C1 segment of cervical spinal cord (tissue), 14 donors: Measurements from ENCODE around the gene CES2.
"Not testable (repeated sequence)": the region's sequence is repeated elsewhere in the genome, so short reads cannot be mapped to it uniquely, and the experiment has no call there.

ENCODE experiments used
- DNase-seq, 14 donors: peaks; one replicate each; lab custom pipeline; 2025; lab: John Stamatoyannopoulos, UW

Gene CES2

DNA sequence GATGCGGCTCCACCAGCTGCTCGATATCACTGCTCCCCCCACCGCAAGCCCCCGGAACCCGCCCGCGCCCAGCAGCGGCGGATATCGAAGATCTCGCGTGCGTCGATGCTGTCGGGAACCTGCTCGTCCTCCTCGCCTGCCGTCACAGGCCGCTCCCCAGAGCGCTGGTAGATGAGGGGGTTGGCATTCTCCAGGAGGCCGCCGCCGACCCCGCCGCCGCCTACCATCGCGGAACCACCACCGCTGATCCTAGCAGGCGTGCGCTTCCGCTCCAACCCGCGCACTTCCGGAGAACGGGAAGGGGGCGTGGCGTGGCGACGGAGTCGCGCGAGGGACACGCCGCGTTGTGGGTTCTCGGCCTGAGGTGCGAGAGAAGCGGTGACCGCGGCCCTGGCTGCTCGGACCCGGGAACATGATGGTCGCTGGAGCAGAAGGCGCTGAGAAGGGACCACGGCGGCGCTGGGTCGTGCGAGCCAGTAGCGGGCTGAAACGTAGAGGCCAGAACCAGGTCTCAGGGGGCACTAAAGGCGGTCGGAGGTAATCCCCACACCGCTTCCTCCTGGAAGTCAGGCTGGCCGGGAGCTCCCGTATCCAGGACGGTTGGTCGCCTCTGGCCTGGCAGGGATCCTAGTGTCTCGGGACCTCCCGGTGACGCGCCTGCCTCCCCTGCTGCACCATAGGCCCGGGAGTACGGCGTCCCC, 1.0 kb upstream of the CES2 start, which contains the start of gene CIAO2B:
Gene CIAO2B (minus strand): TSS at position 265 of the 701 bp plus-strand sequence. CDS start 38 bp downstream, at position 227.
- peak; percentile 31 to 93 (median 80) for DNase-seq

DNA sequence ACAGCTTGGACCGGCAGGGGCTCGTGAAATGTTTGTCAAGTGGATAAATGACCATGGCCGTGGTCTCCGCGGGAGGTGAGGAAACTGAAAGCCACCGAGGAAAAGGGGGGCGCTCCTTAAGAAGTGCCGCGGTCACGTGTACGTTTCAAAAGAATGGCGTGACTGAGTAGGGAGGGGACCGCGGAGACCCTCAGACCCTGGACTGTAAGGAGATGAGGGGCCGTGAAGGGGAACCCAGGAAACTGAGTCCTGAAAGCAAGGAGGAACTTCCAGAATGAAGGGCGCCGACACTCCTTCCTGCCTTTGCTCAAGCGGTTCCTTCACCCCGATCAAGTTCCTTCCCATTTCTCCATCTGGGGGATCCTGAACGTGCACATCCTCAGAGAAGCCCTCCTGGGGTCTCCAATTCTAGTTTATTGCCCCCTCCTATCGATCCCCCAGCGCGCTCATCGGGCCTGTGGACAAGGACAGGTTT, 440 bp upstream of the CES2 start:
- DNase-seq = peak in 1 of 14 donors; percentile 45

DNA sequence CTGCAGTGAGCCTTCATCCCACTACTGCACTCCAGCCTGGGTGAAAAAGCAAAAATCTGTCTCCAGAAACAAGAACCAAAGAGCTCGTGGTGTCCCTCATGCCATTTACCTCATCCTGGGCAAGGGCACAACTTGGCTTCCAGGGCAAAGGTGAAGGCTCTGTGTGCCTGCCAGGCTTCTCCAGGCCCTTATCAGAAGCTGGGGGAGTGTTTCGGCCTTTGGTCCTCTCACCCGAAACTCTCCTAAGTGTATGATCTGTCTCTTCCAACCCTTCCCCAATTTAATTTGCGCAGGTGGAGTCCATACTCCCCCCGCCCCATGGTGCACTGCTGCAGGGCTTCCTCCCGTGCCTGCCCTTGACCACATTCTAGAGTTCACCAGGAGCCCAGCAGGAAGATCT, 1.1 kb downstream of the CES2 start:
- DNase-seq = no peak

DNA sequence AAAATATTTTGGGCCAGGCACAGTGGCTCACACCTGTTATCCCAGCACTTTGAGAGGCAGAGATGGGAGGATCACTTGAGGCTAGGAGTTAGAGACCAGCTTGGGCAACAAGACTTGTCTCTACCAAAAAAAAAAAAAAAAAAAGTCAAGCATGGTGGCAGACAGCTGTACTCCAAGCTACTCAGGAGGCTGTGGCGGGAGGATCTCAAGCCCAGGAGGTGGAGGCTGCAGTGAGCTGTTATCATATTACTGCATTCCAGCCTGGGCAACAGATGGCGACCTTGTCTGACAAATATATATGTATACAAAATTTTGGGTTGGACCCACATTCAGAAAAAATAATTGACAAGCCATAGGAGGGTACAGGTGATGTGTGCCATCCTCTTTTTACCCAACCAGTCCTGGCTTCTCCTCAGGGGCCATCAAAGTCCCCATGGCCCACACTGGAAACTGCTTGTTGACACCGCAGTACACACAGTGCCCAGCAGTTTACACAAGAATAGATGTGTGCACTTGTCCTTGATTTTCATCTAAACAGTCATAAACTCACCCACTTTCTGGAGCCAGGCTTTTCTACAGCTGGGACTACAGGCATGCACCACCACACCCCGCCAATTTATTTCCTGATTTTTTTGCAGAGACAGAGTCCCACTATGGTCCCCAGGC, 1.7 kb downstream of the CES2 start:
- no peak for DNase-seq

DNA sequence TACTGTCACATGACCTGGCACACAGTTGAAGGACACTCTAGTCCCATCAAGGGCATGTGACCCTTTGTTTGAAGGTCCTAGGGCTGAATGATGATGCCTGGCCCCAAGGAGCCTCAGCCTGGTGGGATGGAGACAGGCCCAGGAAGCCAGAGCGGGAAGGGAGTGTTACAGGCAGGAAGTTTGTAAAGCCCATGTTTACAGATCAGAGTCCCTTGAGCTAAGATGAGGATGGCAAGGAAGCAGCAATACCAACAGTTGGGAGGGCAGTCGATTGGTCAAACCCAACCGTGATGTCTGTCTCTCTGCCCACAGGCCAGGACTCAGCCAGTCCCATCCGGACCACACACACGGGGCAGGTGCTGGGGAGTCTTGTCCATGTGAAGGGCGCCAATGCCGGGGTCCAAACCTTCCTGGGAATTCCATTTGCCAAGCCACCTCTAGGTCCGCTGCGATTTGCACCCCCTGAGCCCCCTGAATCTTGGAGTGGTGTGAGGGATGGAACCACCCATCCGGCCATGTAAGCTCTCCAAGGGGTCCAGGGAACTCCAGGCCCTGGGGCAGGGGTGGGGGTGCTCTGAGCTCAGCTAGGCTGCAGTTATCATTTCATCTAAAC, 2.5 kb downstream of the CES2 start:
- no peak for DNase-seq

DNA sequence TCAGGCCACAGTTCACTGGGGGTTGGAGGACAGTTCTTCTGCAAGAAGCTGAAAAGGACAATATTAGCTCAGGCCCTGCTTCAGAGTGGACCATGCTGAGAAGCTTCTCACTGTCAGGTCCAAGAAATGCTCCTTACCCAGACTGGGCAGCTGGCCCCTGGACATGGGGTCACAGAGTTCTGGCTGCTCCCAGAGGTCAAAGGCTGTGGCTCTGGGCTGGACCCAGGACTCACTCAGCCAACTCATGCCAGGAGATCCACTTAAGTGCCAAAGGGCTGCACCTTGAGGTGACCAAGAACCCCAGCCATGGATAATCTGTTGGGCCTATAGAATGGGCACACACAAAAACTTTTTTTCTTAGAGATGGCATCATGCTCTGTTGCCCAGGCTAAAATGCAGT, 4.0 kb downstream of the CES2 start:
- DNase-seq = no peak

DNA sequence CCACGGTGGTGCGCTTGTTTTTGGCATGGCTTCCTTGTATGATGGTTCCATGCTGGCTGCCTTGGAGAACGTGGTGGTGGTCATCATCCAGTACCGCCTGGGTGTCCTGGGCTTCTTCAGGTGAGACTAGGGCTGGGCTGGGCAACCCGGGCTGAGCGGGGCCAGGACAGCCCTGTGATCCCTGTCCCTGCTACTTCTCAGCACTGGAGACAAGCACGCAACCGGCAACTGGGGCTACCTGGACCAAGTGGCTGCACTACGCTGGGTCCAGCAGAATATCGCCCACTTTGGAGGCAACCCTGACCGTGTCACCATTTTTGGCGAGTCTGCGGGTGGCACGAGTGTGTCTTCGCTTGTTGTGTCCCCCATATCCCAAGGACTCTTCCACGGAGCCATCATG, 4.9 kb downstream of the CES2 start:
- no peak for DNase-seq

DNA sequence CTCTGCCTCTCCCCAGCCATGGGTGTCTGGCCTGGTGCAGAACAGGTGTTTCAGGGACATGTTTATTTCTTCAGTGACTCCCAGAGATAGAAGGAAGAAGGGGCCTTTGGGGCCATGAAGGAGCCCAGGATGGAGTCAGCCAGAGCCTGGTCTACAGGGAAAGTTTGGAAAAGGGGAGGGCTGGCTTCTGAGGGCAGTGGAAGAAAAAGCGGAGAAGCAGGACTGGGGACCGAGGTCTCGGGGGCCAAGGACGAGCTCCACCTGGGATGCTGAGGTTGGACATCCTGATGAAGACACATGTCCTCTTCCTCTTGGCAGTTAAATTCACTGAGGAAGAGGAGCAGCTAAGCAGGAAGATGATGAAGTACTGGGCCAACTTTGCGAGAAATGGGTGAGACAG, 7.7 kb downstream of the CES2 start:
- DNase-seq = no peak

DNA sequence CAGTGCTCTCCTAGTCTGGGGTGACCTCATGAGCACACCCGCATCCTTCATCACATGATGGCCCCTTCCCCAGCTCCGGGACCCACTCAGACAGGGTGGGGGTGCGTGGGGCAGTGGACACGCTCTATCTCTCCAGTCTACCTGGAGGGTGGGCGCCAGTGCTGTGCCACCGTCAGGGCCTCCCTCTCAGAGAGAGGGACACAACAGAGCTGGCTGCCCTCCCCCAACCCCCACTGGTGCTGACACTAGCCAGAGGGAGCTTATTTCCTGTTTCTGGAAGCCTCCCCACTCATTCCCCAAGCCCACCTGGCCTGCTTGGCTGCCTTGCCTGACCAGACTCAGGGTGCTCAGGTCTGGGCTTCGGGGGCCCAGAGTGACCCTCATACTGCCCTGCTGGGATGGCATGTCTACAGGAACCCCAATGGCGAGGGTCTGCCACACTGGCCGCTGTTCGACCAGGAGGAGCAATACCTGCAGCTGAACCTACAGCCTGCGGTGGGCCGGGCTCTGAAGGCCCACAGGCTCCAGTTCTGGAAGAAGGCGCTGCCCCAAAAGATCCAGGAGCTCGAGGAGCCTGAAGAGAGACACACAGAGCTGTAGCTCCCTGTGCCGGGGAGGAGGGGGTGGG, 8.2 kb downstream of the CES2 start:
- no peak for DNase-seq

DNA sequence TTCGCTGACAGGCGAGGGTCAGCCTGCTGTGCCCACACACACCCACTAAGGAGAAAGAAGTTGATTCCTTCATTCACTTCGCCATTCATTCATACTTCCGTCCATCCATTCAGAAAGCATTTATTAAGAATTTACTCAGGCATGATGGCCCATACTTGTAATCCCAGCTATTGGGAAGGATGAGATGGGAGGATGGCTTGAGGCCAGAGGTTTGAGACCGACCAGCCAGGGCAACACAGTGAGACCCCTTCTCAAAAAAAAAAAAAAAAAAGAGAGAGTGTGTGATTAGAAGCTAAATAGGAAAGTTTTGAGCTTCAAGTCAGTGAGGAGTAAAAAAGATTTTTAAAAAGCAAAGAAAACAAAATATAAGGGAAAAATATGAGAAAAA, 8.7 kb downstream of the CES2 start:
- no peak for DNase-seq

DNA sequence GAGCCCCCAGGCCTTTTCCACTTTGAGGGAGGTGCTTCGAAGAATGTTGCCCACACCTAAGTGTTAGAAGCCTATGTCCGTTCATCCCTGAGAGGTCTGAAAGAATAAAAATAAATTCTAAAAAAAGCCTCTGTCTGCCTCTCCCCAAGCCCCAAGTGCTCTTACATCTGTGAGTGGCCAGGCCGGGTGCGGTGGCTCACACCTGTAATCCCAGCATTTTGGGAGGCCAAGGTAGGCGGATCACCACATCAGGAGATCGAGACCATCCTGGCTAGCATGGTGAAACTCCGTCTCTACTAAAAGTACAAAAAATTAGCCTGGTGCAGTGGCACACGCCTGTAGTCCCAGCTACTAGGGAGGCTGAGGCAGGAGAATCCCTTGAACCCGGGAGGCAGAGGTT, 9.7 kb downstream of the CES2 start:
- DNase-seq = not testable (repeated sequence)

DNA sequence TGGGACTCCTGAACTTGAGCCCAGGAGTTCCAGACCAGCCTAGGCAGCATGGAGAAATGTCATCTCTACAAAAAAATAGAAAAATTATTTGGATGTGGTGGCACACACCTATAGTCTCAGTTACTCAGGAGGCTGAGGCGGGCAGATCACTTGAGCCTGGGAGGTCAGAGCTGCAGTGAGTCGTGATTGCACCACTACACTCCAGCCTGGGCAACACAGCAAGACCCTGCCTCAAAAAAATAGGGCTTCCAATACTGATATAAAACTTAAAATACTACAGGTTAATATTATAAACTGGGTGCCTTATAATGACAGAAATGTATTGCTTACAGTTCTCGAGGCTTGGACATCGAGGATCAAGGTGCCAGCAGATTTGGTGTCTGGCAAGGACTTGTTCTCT, 10.6 kb downstream of the CES2 start:
- DNase-seq = no peak

DNA sequence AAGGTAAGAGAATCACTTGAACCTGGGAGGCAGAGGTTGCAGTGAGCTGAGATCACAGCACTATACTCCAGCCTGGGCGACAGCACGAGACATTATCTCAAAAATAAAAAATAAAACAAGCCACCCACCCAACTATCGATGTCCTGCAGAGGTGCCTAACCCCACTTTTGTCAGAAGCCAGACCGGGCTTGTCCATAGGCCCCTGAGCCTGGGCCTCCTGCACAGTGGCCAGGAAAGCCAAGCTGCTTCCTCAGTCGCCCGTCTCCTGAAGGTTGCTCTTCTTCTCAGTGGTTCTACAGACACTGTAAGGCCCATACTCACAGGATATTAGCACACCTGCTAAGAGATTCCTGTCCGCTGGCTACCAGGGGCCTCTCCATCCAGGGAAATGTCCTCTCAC, 11.2 kb downstream of the CES2 start:
- no peak for DNase-seq

DNA sequence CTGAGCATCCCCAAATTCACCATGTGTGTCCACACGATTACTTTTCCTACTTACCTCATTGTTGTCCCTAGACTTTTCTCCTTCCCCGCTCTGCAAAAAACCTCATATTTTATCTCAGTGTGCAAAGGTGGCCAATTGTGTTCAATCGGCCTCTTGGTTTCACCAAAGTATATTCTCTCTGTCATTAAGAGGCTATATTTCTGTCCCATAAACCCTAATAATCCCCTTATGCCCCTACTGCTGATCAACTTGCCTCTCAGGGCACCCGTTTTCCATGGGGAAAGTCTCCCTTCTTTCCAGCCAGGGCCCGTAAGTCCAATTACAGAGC, 11.6 kb downstream of the CES2 start:
- DNase-seq = no peak

DNA sequence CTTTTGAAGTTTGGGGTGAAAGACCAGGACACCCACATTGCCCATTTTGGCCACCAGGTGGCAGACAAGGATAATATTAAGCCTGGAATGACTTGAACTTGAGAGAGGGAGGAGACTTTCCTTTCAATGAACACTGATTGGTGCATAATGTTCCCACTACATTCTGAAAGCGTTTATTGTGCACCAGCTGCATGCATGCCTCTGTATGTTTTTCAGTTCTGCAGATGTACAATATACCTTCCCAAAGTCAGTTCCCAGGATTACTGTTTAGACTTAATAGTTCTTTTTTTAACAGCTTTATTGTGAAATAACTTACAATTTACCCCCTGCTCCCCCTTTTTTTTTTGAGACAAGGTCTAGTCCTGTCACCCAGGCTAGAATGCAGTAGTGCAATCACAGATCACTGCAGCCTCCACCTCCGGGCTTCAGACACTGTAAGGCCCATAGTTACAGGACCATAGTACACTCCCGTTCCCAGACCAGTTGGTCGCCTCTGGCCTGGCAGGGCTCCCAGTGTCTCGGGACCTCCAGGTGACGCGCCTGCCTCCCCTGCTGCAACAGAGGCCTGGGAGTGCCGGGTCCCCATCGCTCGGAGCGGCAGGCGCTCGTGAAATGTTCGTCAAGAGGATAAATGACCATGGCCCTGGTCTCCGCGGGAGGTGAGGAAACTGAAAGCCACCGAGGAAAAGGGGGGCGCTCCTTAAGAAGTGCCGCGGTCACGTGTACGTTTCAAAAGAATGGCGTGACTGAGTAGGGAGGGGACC, 12.2 kb downstream of the CES2 start:
- peak in 13 of 14 donors; percentile 5 to 76 (median 47) for DNase-seq

DNA sequence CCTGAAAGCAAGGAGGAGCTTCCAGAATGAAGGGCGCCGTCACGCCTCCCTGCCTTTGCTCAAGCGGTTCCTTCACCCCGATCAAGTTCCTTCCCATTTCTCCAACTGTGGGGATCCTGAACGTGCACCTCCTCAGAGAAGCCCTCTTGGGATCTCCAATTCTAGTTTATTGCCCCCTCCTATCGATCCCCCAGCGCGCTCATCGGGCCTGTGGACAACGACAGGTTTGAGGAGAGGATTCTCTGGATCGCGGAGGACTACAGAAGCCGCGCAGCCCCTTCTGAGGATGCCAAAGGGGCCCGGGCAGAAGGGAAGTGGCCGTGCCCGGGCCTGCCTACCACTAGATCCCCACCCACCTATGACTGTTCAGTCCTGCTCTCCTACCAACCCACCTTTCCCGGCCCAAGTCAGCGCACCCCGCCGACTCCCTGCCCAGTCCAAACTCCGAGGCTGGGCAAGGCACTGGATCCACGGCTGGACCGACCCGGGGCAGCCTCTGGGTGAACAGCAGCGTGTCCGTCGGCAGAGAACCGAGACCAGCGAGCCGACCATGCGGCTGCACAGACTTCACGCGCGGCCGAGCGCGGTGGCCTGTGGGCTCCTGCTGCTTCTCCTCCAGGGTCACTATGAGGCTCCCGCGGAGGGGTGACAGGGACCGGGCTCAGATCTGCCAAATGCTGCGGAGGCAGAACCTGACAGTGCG, 13.0 kb downstream of the CES2 start:
- DNase-seq = peak in 4 of 14 donors; percentile 10 to 42 (median 26)

DNA sequence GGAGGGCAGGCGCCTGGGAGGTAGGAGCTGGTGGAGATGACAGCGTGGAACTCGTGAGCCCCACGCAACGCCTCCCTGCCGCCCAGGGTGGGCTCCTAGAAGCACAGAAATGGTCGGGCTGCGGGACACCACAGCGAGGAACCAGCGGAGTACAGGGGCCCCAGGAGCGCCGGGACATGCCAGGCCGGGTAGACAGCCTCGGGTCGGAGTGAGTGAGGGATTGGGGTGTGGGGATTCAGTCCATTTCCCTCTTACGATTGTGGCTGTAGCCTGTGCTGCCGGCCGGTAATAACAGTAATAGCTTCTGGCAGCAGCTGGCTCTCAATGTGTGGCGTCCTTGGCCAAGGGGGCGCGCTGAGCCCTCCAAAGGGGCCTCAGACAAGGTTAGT, 13.5 kb downstream of the CES2 start:
- DNase-seq = no peak

DNA sequence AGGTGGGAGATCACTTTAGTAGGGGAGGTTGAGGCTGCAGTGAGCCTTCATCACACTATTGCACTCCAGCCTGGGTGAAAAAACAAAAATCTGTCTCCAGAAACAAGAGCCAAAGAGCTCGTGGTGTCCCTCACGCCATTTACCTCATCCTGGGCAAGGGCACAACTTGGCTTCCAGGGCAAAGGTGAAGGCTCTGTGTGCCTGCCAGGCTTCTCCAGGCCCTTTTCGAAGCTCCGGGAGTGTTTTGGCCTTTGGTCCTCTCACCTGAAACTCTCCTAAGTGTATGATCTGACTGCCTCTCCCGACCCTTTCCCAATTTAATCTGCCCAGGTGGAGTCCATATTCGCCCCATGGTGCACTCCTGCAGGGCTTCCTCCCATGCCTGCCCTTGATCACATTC, 14.2 kb downstream of the CES2 start:
- no peak for DNase-seq

DNA sequence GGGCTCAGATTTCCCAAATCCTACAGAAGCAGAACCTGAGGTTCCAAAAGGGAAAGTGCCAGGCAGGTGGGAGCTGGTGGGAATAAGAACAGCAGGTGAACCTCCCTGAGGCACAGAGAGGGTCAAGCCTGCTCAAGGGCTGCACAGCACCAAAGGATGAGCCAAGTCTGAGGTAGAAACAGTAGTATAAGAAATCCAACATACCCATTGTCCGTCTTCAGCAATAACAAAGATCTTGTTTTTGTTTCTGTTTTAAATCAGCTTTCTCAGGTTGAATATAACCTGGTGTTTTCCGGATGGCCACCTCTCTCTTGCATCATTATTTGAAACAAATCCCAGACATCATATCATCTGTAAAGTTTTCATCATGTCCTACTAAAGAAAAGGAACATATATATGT, 15.1 kb downstream of the CES2 start:
- no peak for DNase-seq

DNA sequence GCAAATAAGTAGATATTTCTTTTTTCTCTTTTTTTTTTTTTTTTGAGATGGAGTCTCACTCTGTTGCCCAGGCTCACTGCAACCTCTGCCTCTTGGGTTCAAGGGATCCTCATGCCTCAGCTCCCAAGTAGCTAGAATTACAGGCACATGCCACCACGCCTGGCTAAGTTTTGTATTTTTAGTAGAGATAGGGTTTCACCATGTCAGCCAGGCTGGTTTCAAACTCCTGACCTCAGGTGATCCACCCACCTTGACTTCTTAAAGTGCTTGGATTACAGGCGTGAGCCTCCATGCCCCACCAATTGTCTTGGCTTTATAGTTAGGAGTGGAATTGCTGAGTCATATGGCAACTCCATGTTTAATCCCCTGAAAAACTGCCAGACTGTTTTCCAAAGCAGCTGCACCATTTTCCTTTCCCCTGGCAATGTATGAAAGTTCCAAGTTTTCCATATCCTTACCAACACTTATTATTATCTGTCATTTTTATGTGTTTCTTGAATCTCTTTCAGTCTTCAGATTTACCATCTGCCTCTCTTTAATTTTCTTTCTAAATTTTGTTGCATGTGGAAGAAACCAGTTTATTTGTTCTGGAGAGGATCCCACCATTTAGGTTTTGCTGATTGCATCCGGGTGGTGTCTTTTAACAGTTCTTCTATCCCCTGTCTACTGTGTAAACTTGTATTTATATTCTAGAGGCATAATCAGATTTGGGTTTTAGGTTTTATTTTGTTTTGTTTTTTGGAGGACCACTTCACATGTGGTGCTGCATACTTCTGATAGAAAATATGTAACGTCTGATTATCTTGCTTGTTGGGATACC, 15.9 kb downstream of the CES2 start:
- DNase-seq = no peak
